Stimulated activated CD4-positive, alpha-beta T cell treated with anti-CD3 and anti-CD28 coated beads, TNF-alpha, amount 100 ng/mL, for 4 hours (primary cell): ENCODE measurements around the gene LRRC46.

Source experiments
- DNase-seq, 3 experiments: peaks; one replicate each; pipeline ENCODE4 v3.0.0-alpha.2; 2020; ENCODE audit warnings: low read depth in 3 of 3

LRRC46 gene

GRCh38 chr17:47877368-47878034 lies 46.0 kb downstream of the LRRC46 start:
- no peak for DNase-seq

- no peak for DNase-seq
Observed at GRCh38 chr17:47878203-47879027, 46.9 kb downstream of the LRRC46 start.

GRCh38 chr17:47879028-47879585 lies 47.6 kb downstream of the LRRC46 start:
- DNase-seq: no peak

GRCh38 chr17:47879776-47880454 lies 48.4 kb downstream of the LRRC46 start:
- DNase-seq: no peak

- DNase-seq: no peak
Observed at GRCh38 chr17:47882247-47882646, 50.8 kb downstream of the LRRC46 start.

- DNase-seq: no peak
Observed at GRCh38 chr17:47882695-47883588, 51.5 kb downstream of the LRRC46 start.

DNA sequence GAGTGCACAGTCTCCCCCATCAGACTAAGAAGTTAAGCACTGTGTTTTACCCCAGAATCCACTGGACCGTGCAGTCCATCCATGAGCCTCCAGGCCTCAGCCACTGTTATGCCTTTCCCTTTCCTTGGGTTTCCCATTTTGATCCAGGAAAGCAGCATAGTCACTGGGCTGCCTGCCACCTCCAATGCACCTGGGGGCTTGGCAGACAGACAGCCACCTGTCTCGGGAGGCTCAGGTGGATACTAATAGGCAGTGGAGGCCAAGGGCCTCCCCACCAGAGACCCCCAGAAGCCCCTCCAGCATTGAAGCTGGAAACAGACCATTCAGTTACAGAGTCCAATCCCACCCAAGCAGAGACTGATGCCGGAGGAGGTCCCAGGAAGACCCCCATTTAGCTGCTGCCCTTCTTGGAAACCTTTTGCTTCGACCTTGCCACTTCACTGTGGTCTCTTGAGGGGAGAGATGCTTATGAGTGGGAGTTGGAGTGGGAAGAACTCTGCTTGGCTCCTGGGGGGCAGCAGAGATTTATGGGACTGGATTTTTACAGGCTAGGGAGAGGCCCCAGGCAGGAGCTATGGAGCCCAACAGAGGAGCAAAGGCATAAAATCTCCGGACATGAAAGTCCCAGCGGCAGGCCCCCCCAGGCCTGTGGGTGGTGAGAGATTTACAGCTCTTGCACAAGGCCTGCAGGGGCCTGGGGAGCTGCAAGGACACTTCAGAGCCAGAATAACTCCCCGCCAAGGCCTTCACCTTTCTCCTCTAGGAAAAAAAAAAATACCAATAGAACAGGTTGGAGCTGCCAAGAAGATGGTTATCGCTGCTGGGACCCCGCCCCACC lies 52.3 kb downstream of the LRRC46 start:
- no peak for DNase-seq

DNA sequence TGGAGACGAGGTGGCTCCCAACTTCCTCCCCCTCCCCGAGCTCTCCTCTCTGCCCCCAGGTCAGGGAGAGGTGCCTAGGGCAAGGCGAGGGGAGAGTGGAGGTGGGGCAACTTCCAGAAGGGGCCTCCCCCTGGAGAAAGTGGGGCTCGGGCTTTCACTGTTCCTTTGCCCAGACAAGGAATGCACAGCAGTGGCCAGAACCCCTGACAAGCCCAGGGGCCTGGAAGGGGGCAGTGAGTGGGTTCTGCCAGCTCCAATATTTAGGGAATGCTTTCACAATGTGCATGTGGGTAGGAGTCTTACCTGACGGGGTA lies 52.9 kb downstream of the LRRC46 start:
- DNase-seq: no peak

- DNase-seq: no peak
Observed at GRCh38 chr17:47884905-47885730, 53.6 kb downstream of the LRRC46 start.
